Brain microvascular endothelial cell (primary cell): ENCODE data around the gene CPT2.
A peak's percentile ranks its signal among the peaks of the same experiment; 100 is the strongest.

ENCODE experiments used
- DNase-seq: peaks from one replicate; pipeline ENCODE4 v3.0.0-alpha.2; 2020
- H3K27ac ChIP-seq: fragments of 250-450 bp; sonication (Bioruptor Pico); 2 replicates; pipeline ENCODE4 v1.5.1; 2020; ENCODE audit warnings: mild to moderate bottlenecking, moderate library complexity
- H3K27me3 ChIP-seq: fragments of 250-450 bp; sonication (Bioruptor Pico); replicated peaks from 2 replicates; pipeline ENCODE4 v1.5.1; 2020; ENCODE audit warnings: mild to moderate bottlenecking
- H3K36me3 ChIP-seq: fragments of 250-450 bp; sonication (Bioruptor Pico); replicated peaks from 2 replicates; pipeline ENCODE4 v1.5.1; 2020; ENCODE audit warnings: mild to moderate bottlenecking
- H3K4me3 ChIP-seq: 2 replicates; pipeline ENCODE4 v1.5.1; 2011; ENCODE audit warnings: low read depth, mild to moderate bottlenecking, control low read depth, low read length, moderate library complexity
- in situ Hi-C: cut with HindIII; loops from 2 replicates; pipeline ENCODE4 v1.10.0; 2017; ENCODE audit warnings: low sequenced_read_pairs, low pct_ligation_motif_present
- TF ChIP-seq, protein P1 (sequence below): IDR thresholded peaks from 2 replicates; pipeline ENCODE4 v1.5.1; 2011; ENCODE audit warnings: low read depth, mild to moderate bottlenecking, moderate library complexity, low read length, control low read depth, inconsistent platforms; ENCODE audit errors: missing control alignments

CPT2 gene

DNA sequence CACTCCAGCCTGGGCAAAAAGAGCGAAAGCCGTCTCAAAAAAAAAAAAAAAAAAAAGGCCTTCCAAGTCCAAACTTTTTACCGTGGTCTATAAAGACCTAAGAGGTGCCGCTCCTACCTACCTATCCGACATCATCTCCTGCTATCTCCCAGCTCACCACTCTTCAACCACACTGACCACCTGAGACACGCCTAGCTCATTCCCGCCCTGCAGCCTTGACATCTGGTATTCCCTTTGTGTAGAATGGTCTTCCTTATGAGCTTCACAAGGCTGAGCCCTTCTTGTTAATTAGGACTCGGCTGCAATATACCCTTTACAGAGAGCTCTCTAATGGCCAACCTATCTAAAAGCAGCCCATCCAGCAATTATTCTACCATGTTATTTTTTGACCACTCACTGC, 41.0 kb downstream of the CPT2 start:
- in situ Hi-C loops, result no loop called here
- H3K4me3 ChIP-seq, result peak overlapping the region; percentile 99

GRCh38 chr1:53238197-53239155, 41.9 kb downstream of the CPT2 start, which contains the start of gene MAGOH:
Gene MAGOH, minus strand, starts transcription at chr1:53238518. Its CDS starts 70 bp downstream, at chr1:53238448.
- peaks cover 16% of the 10 kb centered on the region for H3K36me3 ChIP-seq
- H3K4me3 ChIP-seq, result peak within 1 kb of the TSS; percentile 99
- TF ChIP-seq, protein P1, sequence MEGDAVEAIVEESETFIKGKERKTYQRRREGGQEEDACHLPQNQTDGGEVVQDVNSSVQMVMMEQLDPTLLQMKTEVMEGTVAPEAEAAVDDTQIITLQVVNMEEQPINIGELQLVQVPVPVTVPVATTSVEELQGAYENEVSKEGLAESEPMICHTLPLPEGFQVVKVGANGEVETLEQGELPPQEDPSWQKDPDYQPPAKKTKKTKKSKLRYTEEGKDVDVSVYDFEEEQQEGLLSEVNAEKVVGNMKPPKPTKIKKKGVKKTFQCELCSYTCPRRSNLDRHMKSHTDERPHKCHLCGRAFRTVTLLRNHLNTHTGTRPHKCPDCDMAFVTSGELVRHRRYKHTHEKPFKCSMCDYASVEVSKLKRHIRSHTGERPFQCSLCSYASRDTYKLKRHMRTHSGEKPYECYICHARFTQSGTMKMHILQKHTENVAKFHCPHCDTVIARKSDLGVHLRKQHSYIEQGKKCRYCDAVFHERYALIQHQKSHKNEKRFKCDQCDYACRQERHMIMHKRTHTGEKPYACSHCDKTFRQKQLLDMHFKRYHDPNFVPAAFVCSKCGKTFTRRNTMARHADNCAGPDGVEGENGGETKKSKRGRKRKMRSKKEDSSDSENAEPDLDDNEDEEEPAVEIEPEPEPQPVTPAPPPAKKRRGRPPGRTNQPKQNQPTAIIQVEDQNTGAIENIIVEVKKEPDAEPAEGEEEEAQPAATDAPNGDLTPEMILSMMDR, result no peak
- DNase-seq, result peak; percentile 92
- in situ Hi-C loops, result no loop called here
- H3K27me3 ChIP-seq, result no peaks in the 10 kb centered on the region
- H3K27ac ChIP-seq, result peak within 1 kb of the TSS; percentile 79

More for the DNA sequence above, 41.0 kb downstream of the CPT2 start:
- peak overlapping the region; percentile 79 for H3K27ac ChIP-seq
- TF ChIP-seq, protein P1, result no peak
- H3K36me3 ChIP-seq, result peaks cover 23% of the 10 kb centered on the region
- H3K27me3 ChIP-seq, result no peaks in the 10 kb centered on the region
- no peak for DNase-seq

DNA sequence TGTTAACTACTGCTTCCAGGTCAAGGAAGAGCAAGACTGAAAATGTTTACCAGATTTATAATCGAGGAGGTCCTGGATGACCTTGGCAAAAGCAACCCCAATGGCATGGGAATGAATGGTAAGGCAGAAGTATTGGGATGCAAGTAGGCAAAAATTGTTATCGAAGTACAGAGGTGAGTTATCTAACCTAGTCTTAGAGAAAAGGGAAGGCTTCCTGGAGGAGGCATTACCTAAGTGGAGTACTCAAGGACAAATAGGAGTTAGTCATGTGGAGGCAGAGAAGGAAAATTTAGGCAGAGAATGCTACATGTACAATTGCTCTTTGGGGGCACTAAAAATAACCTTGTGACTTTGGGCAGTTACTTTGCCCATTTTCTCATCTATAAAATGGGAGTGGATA, 45.2 kb downstream of the CPT2 start:
- Histone ChIP-seq H3K36me3 (no peaks in the 10 kb centered on the region), H3K4me3 (no peak overlapping the region), H3K27ac (no peak overlapping the region), H3K27me3 (no peaks in the 10 kb centered on the region)
- no peak for DNase-seq
- in situ Hi-C loops, result no loop called here
- TF ChIP-seq, protein P1, result no peak

DNA sequence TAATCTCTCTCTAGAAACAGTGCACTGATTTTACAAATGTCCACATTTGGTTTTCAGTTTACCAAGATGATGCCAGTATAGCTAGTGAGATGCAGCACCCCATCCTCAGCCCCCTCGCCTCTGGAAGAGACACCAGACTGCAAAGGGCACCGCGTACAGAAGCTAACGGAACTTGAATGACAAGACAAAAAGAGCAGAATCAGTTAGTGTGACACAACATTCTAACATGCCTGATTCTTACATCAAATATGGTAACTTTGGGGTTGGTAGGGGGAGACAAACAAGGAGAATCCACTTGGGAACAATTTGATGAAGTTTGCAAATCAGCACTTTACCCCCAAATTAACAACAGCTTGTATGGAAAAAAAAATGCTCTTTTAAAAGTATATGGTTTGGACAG, 45.8 kb downstream of the CPT2 start:
- Histone ChIP-seq H3K36me3 (no peaks in the 10 kb centered on the region), H3K4me3 (no peak overlapping the region), H3K27me3 (no peaks in the 10 kb centered on the region), H3K27ac (no peak overlapping the region)
- DNase-seq, result no peak
- TF ChIP-seq, protein P1, result no peak
- in situ Hi-C loops, result no loop called here

DNA sequence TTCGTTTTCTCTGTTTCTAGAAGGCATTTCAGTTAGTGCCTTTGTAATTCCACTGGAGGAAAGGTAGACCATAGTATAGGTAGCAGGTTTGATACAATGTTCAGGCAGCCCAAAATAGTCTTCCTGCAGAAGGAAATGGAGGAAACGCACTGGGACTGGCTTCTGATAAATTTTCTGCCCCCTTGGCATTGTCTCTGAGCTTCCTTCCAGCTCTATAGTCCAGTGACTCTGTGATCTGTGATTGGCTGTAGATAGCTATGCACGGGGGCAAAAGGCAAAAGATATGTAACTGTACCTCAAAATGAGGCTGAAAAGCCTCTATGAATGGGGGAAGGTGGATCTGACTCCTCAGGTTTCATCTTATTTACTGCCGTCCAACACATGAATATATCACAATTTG, 47.5 kb downstream of the CPT2 start:
- no peak for DNase-seq
- Histone ChIP-seq H3K27ac (no peak overlapping the region), H3K4me3 (no peak overlapping the region), H3K36me3 (no peaks in the 10 kb centered on the region), H3K27me3 (no peaks in the 10 kb centered on the region)
- TF ChIP-seq, protein P1, result no peak
- in situ Hi-C loops, result no loop called here
